ENCODE results near the gene PHLDA3.

Gene PHLDA3

GRCh38 chr1:201427963-201428362, 41.0 kb downstream of the PHLDA3 start:
- no peaks in the 10 kb centered on the region for H3K27me3 ChIP-seq (ENCODE audit: control insufficient read depth in 1 of 2, insufficient read depth in 2 of 2, low read length in 2 of 2)
- H3K9me3 ChIP-seq (ENCODE audit: control insufficient read depth in 2 of 2, low read length in 2 of 2), result no peaks in the 10 kb centered on the region
- H3K4me1 ChIP-seq (ENCODE audit: control insufficient read depth, insufficient read depth, low read length), result no peaks in the 10 kb centered on the region
- no peak overlapping the region for H3K9ac ChIP-seq (ENCODE audit: low read length in 2 of 2)
- H3K4me3 ChIP-seq (ENCODE audit: low read length in 2 of 2), result no peak overlapping the region
- no peak overlapping the region for H3K27ac ChIP-seq (ENCODE audit: low read length)
- no peaks in the 10 kb centered on the region for H3K36me3 ChIP-seq (ENCODE audit: control insufficient read depth in 2 of 2, insufficient read depth in 2 of 2, low read length in 2 of 2)

DNA sequence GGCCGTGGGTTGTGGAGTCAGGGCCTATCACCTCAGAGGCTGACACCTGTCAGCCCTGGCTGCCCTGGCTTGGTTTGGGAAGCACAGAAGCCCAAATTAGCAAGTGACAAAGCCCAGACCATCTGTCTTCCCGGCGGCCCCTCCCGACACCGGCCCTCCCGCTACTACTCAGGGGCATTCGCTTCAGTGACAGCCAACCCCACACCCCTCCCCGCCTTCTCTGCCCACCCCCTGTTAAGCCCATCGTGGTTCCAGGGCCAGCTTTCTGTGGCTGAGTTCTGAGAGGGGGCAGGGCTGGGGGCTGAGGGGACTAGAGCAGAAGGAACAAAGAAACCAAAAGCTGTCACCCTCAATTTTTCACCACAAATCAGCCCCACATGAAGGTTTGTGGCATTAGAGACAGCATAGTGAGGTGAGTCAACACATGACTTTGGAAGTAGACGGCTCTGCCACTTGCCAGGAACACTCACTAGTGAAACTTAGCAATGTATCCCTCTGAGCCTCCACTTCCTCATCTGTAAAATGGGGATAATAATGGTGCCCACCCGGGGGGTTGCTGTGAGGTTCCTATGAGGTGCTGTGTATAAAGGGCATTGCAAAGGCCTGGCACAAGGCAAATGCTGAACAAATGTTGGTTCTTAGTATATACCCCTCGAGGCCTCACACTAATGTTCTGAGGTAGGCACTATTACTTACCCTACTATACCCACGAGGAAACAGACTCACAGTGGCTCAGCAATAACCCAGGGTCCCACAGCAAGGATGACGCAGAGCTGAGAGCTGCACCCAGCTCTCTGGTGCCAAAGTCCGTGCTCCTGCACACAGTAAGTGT, 42.3 kb downstream of the PHLDA3 start:
- no peak overlapping the region for H3K27ac ChIP-seq (ENCODE audit: low read length)
- H3K4me1 ChIP-seq (ENCODE audit: control insufficient read depth, insufficient read depth, low read length), result no peaks in the 10 kb centered on the region
- H3K27me3 ChIP-seq (ENCODE audit: control insufficient read depth in 1 of 2, insufficient read depth in 2 of 2, low read length in 2 of 2), result no peaks in the 10 kb centered on the region

DNA sequence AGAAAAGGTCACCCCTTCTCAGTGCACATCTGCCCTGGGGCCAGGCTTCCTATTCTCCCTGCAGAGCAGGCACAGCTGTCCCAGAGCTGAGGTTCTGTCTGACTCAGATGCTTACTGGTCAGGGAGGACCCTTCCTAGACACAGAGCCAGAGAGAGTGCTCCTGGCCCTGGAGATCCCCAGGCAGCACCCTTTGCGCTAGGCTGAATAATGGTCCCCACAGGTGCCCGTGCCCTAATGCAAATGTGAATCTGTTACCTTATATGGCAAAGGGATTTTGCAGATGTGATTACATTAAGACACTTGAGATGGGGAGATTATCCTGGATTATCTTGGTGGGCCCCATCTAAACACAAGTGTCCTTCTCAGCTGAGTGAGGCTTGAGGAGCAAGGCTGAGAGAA, 44.8 kb downstream of the PHLDA3 start:
- Histone ChIP-seq H3K9ac (ENCODE audit: low read length in 2 of 2) (no peak overlapping the region), H3K27ac (ENCODE audit: low read length) (no peak overlapping the region), H3K9me3 (ENCODE audit: control insufficient read depth in 2 of 2, low read length in 2 of 2) (no peaks in the 10 kb centered on the region), H3K4me1 (ENCODE audit: control insufficient read depth, insufficient read depth, low read length) (no peaks in the 10 kb centered on the region), H3K27me3 (ENCODE audit: control insufficient read depth in 1 of 2, insufficient read depth in 2 of 2, low read length in 2 of 2) (no peaks in the 10 kb centered on the region), H3K36me3 (ENCODE audit: control insufficient read depth in 2 of 2, insufficient read depth in 2 of 2, low read length in 2 of 2) (no peaks in the 10 kb centered on the region), H3K4me3 (ENCODE audit: low read length in 2 of 2) (no peak overlapping the region)

More for the DNA sequence above, 42.3 kb downstream of the PHLDA3 start:
- Histone ChIP-seq H3K4me3 (ENCODE audit: low read length in 2 of 2) (no peak overlapping the region), H3K9me3 (ENCODE audit: control insufficient read depth in 2 of 2, low read length in 2 of 2) (no peaks in the 10 kb centered on the region), H3K9ac (ENCODE audit: low read length in 2 of 2) (no peak overlapping the region), H3K36me3 (ENCODE audit: control insufficient read depth in 2 of 2, insufficient read depth in 2 of 2, low read length in 2 of 2) (no peaks in the 10 kb centered on the region)

GRCh38 chr1:201423655-201424054, 45.3 kb downstream of the PHLDA3 start:
- Histone ChIP-seq H3K4me3 (ENCODE audit: low read length in 2 of 2) (no peak overlapping the region), H3K9me3 (ENCODE audit: control insufficient read depth in 2 of 2, low read length in 2 of 2) (no peaks in the 10 kb centered on the region), H3K36me3 (ENCODE audit: control insufficient read depth in 2 of 2, insufficient read depth in 2 of 2, low read length in 2 of 2) (no peaks in the 10 kb centered on the region), H3K27me3 (ENCODE audit: control insufficient read depth in 1 of 2, insufficient read depth in 2 of 2, low read length in 2 of 2) (no peaks in the 10 kb centered on the region), H3K9ac (ENCODE audit: low read length in 2 of 2) (no peak overlapping the region), H3K27ac (ENCODE audit: low read length) (no peak overlapping the region), H3K4me1 (ENCODE audit: control insufficient read depth, insufficient read depth, low read length) (no peaks in the 10 kb centered on the region)

DNA sequence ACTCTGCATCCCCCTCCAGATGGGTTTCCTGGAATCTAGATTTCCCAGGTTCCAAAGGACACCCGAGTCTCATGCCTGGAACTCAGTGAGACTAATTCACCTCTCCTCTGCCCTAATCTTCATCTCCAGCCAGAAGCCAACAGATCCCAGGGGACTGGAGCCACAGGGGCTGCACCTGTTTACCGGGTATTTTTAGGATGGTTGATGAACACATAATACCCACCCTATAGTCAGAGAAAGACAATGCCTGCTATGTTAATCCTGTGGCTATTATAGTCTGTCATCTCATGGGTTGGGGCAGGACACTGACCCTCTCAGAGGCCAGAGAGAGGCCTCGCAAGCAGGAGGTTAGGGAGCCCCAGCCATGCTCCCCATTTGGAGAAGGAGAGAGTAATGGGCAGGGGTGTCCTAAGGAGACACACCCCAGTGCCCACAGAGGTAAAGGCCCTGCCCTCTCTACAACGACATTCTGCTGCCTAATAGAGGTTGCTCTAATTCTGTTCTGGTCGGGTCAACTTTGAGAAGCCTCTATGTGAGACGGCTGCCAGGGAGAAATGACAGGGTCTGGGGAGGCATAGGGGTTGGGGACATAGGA, 46.5 kb downstream of the PHLDA3 start:
- H3K27me3 ChIP-seq (ENCODE audit: control insufficient read depth in 1 of 2, insufficient read depth in 2 of 2, low read length in 2 of 2), result peaks cover 0 to 1% of the 10 kb centered on the region in 2 donors
- H3K9me3 ChIP-seq (ENCODE audit: control insufficient read depth in 2 of 2, low read length in 2 of 2), result no peaks in the 10 kb centered on the region
- no peak overlapping the region for H3K27ac ChIP-seq (ENCODE audit: low read length)
- no peaks in the 10 kb centered on the region for H3K4me1 ChIP-seq (ENCODE audit: control insufficient read depth, insufficient read depth, low read length)
- no peak overlapping the region for H3K4me3 ChIP-seq (ENCODE audit: low read length in 2 of 2)
- H3K36me3 ChIP-seq (ENCODE audit: control insufficient read depth in 2 of 2, insufficient read depth in 2 of 2, low read length in 2 of 2), result no peaks in the 10 kb centered on the region
- no peak overlapping the region for H3K9ac ChIP-seq (ENCODE audit: low read length in 2 of 2)

GRCh38 chr1:201422026-201422425, 47.0 kb downstream of the PHLDA3 start:
- H3K4me3 ChIP-seq (ENCODE audit: low read length in 2 of 2), result no peak overlapping the region
- H3K4me1 ChIP-seq (ENCODE audit: control insufficient read depth, insufficient read depth, low read length), result no peaks in the 10 kb centered on the region
- no peak overlapping the region for H3K9ac ChIP-seq (ENCODE audit: low read length in 2 of 2)
- H3K9me3 ChIP-seq (ENCODE audit: control insufficient read depth in 2 of 2, low read length in 2 of 2), result no peaks in the 10 kb centered on the region
- no peak overlapping the region for H3K27ac ChIP-seq (ENCODE audit: low read length)
- no peaks in the 10 kb centered on the region for H3K36me3 ChIP-seq (ENCODE audit: control insufficient read depth in 2 of 2, insufficient read depth in 2 of 2, low read length in 2 of 2)
- H3K27me3 ChIP-seq (ENCODE audit: control insufficient read depth in 1 of 2, insufficient read depth in 2 of 2, low read length in 2 of 2), result peaks cover 0 to 6% of the 10 kb centered on the region in 2 donors

DNA sequence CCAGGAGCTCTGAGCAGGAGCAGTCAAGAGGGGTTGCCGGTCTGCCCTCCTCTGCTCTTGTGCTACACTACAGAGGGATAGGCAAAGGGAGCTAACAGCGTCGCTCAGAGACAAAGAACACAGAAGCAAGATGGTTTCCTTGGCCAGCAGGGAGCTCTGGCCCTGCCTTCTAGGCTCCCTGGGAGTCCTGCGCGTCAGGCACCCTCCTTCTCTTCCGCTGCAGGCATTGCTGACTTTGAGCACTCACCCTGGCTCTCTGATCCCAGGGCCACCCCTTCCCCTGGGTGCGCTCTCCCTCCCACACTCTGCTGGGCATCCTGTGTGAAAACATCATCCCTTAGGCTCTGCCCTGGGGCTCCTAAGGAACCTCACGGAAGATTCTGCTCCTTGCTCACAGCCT, 47.9 kb downstream of the PHLDA3 start:
- H3K9ac ChIP-seq (ENCODE audit: low read length in 2 of 2), result no peak overlapping the region
- no peaks in the 10 kb centered on the region for H3K36me3 ChIP-seq (ENCODE audit: control insufficient read depth in 2 of 2, insufficient read depth in 2 of 2, low read length in 2 of 2)
- no peak overlapping the region for H3K27ac ChIP-seq (ENCODE audit: low read length)
- H3K4me3 ChIP-seq (ENCODE audit: low read length in 2 of 2), result no peak overlapping the region
- no peaks in the 10 kb centered on the region for H3K4me1 ChIP-seq (ENCODE audit: control insufficient read depth, insufficient read depth, low read length)
- H3K9me3 ChIP-seq (ENCODE audit: control insufficient read depth in 2 of 2, low read length in 2 of 2), result peaks cover 0 to 4% of the 10 kb centered on the region in 2 donors
- peaks cover 0 to 9% of the 10 kb centered on the region in 2 donors for H3K27me3 ChIP-seq (ENCODE audit: control insufficient read depth in 1 of 2, insufficient read depth in 2 of 2, low read length in 2 of 2)

DNA sequence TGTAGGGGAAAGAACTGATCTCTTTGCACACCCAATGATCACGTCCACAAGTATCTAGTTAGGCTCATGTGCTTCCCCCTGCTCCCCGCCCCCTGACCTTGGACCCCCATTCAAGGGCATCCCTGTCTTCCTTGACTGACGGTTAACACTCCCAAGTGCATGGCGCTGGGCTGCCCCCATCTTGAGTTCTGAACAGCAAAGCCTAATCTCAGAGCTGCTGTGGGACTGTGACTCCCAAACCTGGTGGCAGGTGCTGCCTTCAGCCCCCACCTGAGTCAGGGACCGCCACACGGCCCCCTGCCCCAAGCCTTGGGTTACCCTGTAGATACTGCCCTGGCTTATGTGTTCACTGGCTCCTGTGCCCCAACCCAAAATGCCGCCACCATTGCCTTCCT, 48.4 kb downstream of the PHLDA3 start:
- H3K4me1 ChIP-seq (ENCODE audit: control insufficient read depth, insufficient read depth, low read length), result no peaks in the 10 kb centered on the region
- H3K36me3 ChIP-seq (ENCODE audit: control insufficient read depth in 2 of 2, insufficient read depth in 2 of 2, low read length in 2 of 2), result no peaks in the 10 kb centered on the region
- H3K27me3 ChIP-seq (ENCODE audit: control insufficient read depth in 1 of 2, insufficient read depth in 2 of 2, low read length in 2 of 2), result peaks cover 0 to 9% of the 10 kb centered on the region in 2 donors
- H3K27ac ChIP-seq (ENCODE audit: low read length), result no peak overlapping the region
- H3K4me3 ChIP-seq (ENCODE audit: low read length in 2 of 2), result no peak overlapping the region
- peaks cover 0 to 4% of the 10 kb centered on the region in 2 donors for H3K9me3 ChIP-seq (ENCODE audit: control insufficient read depth in 2 of 2, low read length in 2 of 2)
- no peak overlapping the region for H3K9ac ChIP-seq (ENCODE audit: low read length in 2 of 2)

GRCh38 chr1:201419746-201420607, 49.0 kb downstream of the PHLDA3 start:
- Histone ChIP-seq H3K4me1 (ENCODE audit: control insufficient read depth, insufficient read depth, low read length) (no peaks in the 10 kb centered on the region), H3K9ac (ENCODE audit: low read length in 2 of 2) (no peak overlapping the region), H3K4me3 (ENCODE audit: low read length in 2 of 2) (no peak overlapping the region), H3K9me3 (ENCODE audit: control insufficient read depth in 2 of 2, low read length in 2 of 2) (peaks cover 0 to 4% of the 10 kb centered on the region in 2 donors), H3K36me3 (ENCODE audit: control insufficient read depth in 2 of 2, insufficient read depth in 2 of 2, low read length in 2 of 2) (no peaks in the 10 kb centered on the region), H3K27ac (ENCODE audit: low read length) (no peak overlapping the region), H3K27me3 (ENCODE audit: control insufficient read depth in 1 of 2, insufficient read depth in 2 of 2, low read length in 2 of 2) (peaks cover 0 to 9% of the 10 kb centered on the region in 2 donors)

- Histone ChIP-seq H3K4me3 (ENCODE audit: low read length in 2 of 2) (no peak overlapping the region), H3K4me1 (ENCODE audit: control insufficient read depth, insufficient read depth, low read length) (no peaks in the 10 kb centered on the region), H3K27ac (ENCODE audit: low read length) (no peak overlapping the region), H3K9ac (ENCODE audit: low read length in 2 of 2) (no peak overlapping the region), H3K36me3 (ENCODE audit: control insufficient read depth in 2 of 2, insufficient read depth in 2 of 2, low read length in 2 of 2) (no peaks in the 10 kb centered on the region), H3K27me3 (ENCODE audit: control insufficient read depth in 1 of 2, insufficient read depth in 2 of 2, low read length in 2 of 2) (peaks cover 0 to 9% of the 10 kb centered on the region in 2 donors), H3K9me3 (ENCODE audit: control insufficient read depth in 2 of 2, low read length in 2 of 2) (peaks cover 0 to 4% of the 10 kb centered on the region in 2 donors)
These were observed 49.7 kb downstream of the PHLDA3 start for GRCh38 chr1:201419256-201419655.
